DOHH2 (cell line): Measurements from ENCODE around the gene EPS8L3.

Experiments
- EZH2phosphoT487 ChIP-seq: fragments of 200-600 bp; sonication (generic); IDR thresholded peaks from 2 replicates; pipeline ENCODE4 v1.6.1; 2017; ENCODE audit warnings: borderline replicate concordance, mild to moderate bottlenecking, antibody characterized with exemption, low read length, moderate library complexity, mixed read lengths
- TF ChIP-seq, protein P1 (sequence below): fragments of 200-600 bp; sonication (generic); IDR thresholded peaks from one replicate; pipeline ENCODE4 v1.5.1; 2014; ENCODE audit warnings: antibody characterized with exemption, mild to moderate bottlenecking, low read depth, low read length; ENCODE audit not compliant: poor library complexity, severe bottlenecking

GRCh38 chr1:109762039-109762585 lies 1.6 kb downstream of the EPS8L3 start:
- no peak for TF ChIP-seq EZH2phosphoT487
- TF ChIP-seq, protein P1, sequence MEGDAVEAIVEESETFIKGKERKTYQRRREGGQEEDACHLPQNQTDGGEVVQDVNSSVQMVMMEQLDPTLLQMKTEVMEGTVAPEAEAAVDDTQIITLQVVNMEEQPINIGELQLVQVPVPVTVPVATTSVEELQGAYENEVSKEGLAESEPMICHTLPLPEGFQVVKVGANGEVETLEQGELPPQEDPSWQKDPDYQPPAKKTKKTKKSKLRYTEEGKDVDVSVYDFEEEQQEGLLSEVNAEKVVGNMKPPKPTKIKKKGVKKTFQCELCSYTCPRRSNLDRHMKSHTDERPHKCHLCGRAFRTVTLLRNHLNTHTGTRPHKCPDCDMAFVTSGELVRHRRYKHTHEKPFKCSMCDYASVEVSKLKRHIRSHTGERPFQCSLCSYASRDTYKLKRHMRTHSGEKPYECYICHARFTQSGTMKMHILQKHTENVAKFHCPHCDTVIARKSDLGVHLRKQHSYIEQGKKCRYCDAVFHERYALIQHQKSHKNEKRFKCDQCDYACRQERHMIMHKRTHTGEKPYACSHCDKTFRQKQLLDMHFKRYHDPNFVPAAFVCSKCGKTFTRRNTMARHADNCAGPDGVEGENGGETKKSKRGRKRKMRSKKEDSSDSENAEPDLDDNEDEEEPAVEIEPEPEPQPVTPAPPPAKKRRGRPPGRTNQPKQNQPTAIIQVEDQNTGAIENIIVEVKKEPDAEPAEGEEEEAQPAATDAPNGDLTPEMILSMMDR: no peak
